Astrocyte of the cerebellum (primary cell): ENCODE results near the gene SMNDC1.

ENCODE experiments used
- DNase-seq: peaks from one replicate; pipeline ENCODE4 v3.0.0-alpha.2; 2011; ENCODE audit warnings: low read depth
- H3K4me3 ChIP-seq: 2 replicates; pipeline ENCODE4 v1.5.1; 2011; ENCODE audit warnings: mild to moderate bottlenecking, low read depth, low read length, moderate library complexity
- in situ Hi-C: cut with HindIII; loops from 2 replicates; pipeline ENCODE4 v1.10.0; 2017; ENCODE audit warnings: low sequenced_read_pairs
- TF ChIP-seq, protein P1 (sequence below): IDR thresholded peaks from 2 replicates; pipeline ENCODE4 v1.5.1; 2012; ENCODE audit warnings: low read length, low read depth, moderate library complexity, mild to moderate bottlenecking; ENCODE audit errors: missing control alignments

The SMNDC1 gene

DNA sequence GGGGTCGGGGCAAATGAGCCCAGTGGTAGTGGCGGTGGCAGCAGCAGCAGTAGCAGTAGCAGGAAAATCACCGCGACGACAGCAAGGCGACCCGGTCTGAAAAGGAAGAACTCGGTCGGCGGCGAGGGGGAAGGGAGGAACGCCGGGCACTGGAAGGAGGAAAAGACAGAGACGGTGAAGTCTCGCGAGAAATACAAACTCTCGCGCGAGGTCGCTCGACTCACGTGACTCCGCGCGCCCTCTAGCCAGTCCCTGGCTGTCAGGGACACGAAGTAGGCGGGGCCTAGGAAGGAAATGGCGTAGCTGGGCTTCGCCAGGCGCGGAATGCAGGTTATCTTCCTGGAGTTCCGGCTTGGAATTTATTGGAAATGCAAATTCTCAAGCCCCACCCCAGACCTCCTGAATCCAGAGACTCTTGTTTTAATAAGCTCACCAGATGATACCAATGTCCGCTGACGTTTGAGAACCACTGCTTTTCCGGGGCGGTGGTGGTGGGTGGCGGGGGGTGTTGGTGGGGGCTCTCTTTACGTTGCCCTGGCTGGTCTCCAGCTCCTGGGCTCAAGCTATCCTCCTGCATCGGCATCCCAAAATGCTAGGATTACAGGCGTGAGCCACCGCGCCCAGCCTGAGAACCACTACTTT, at the start of gene SMNDC1:
TSS of gene SMNDC1 (minus strand) at position 141 of the 642 bp plus-strand sequence. CDS start 1,333 bp downstream, outside the sequence.
- peak; percentile 96 for DNase-seq

GRCh38 chr10:110354322-110354766, 49.6 kb upstream of the SMNDC1 start:
- TF ChIP-seq, protein P1, sequence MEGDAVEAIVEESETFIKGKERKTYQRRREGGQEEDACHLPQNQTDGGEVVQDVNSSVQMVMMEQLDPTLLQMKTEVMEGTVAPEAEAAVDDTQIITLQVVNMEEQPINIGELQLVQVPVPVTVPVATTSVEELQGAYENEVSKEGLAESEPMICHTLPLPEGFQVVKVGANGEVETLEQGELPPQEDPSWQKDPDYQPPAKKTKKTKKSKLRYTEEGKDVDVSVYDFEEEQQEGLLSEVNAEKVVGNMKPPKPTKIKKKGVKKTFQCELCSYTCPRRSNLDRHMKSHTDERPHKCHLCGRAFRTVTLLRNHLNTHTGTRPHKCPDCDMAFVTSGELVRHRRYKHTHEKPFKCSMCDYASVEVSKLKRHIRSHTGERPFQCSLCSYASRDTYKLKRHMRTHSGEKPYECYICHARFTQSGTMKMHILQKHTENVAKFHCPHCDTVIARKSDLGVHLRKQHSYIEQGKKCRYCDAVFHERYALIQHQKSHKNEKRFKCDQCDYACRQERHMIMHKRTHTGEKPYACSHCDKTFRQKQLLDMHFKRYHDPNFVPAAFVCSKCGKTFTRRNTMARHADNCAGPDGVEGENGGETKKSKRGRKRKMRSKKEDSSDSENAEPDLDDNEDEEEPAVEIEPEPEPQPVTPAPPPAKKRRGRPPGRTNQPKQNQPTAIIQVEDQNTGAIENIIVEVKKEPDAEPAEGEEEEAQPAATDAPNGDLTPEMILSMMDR = peak; percentile 79
- DNase-seq = peak; percentile 54
- H3K4me3 ChIP-seq = no peak overlapping the region
- in situ Hi-C loops = no loop called here

More for the DNA sequence above, at the start of gene SMNDC1:
- TF ChIP-seq, protein P1 = no peak
- in situ Hi-C loops = loop anchor here (25.0 kb wide), 1 partner anchor 582 kb away; no protein-coding TSS in a partner anchor
- H3K4me3 ChIP-seq = peak within 1 kb of the TSS; percentile 70

DNA sequence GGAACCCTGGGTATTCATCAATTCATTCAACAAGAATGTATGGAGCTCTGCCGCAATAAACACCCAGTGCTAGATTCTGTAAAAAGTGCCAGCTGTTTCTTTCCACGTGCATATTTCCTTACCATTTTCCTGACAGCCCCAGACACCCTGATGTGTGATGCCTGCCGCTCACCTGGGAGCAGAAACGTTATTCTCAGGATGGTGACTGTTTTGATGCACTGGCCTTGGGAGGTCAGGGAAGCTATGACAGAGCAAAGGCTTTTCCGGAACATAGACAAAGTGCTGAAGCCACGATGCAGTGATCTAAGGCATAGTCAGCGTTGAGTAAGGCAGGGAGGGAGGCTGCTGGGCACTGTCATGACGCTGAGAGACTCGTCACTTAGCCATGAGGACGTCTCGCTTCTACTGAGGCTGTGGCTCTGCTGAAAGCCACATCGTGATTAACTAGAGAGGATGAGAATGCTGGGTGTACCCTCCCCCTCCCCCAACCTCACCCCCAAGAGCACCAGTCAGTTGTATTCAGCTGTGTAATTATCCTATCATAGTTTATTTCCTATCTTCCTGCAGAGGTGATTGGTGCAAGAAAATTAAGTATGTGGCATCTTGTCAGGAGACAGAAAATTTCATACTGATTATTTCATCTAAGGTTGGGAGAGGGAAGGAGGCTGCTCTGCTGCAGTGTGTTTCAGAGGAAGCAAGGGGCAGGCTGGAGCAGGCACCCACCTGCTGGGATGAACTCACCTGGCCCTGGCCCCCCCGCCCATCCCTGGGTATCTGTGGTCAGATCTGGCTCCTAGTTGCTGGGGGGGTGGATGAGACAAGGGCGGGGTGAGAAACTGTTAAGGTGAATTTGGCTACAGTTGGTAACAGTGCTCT, 48.8 kb upstream of the SMNDC1 start:
- in situ Hi-C loops = no loop called here
- no peak overlapping the region for H3K4me3 ChIP-seq
- DNase-seq = no peak
- TF ChIP-seq, protein P1 = peak; percentile 24

DNA sequence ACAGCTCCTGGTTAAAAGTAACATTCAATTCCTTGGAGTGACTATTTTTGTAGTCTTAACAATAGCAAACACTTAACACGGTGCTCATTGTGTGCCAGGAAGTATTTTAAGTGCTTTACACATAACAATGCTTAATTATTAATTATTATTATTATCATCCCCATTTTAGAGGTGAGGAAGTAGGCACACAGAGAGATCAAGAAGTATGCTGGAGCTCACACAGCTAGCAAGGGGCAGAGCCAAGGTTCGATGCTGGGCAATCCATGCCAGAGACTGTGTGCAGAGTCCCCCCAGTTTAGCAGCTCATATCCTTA, 48.2 kb upstream of the SMNDC1 start:
- no peak for DNase-seq
- no peak overlapping the region for H3K4me3 ChIP-seq
- in situ Hi-C loops = no loop called here
- TF ChIP-seq, protein P1 = no peak

- H3K4me3 ChIP-seq = no peak overlapping the region
- TF ChIP-seq, protein P1 = no peak
- in situ Hi-C loops = no loop called here
- DNase-seq = no peak
Observed at GRCh38 chr10:110350812-110351211, 46.1 kb upstream of the SMNDC1 start.

DNA sequence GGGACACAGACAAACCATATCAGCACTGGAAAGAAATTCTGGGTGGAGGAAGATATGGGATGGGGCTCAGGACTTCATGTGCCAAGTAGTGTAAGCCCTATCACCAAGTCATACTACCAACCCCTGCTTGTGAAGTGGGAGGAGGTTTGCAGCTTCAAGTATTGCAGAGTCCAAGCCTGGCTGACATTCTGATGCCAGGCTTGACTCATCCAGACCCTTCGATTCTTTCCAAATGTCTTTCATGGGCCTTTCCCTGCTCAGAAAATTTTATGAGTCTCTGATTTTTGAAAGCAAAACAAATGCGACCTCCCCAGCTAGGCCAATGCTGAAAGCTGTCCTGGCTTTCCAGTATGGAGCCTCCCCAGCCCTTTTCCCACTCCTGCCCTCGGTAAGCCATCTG, 45.1 kb upstream of the SMNDC1 start:
- H3K4me3 ChIP-seq = no peak overlapping the region
- in situ Hi-C loops = no loop called here
- TF ChIP-seq, protein P1 = no peak
- no peak for DNase-seq
